ENCODE results near the gene DNHD1. TPM values are rescaled to one million over a fixed set of nuclear protein-coding genes. Genes with fewer than 3 reads are reported as not detected.
A peak's percentile ranks its signal among the peaks of the same experiment; 100 is the strongest.

Gene DNHD1
- total and polyA plus RNA-seq, 2 experiments from 2014 or later = 3.6 to 9.6 TPM

- peak; percentile 4 for ATAC-seq
Observed at GRCh38 chr11:6611092-6611962, 114.2 kb downstream of the DNHD1 start.

More at GRCh38 chr11:6611092-6611962, 114.2 kb downstream of the DNHD1 start:
- Histone ChIP-seq H3K27me3 (ENCODE audit: insufficient read depth) (no peaks in the 10 kb centered on the region), H2AFZ (no peak overlapping the region), H3K27ac (ENCODE audit: low read depth) (peak overlapping the region; percentile 69; the same call in 1 of the 2 replicates), H3K4me1 (ENCODE audit: insufficient read depth) (peaks cover 23% of the 10 kb centered on the region), H3K36me3 (ENCODE audit: insufficient read depth) (peaks cover 35% of the 10 kb centered on the region), H3K79me2 (replicated peaks; ENCODE audit: insufficient read depth) (peaks cover 24% of the 10 kb centered on the region), H3K9me2 (ENCODE audit: insufficient read depth) (no peaks in the 10 kb centered on the region), H4K20me1 (replicated peaks; ENCODE audit: insufficient read depth) (no peaks in the 10 kb centered on the region; the same call in 1 of the 2 replicates), H3K4me3 (peak overlapping the region; percentile 80), H3K4me2 (peak overlapping the region; percentile 92), H3F3A (replicated peaks; ENCODE audit: low read depth) (peaks cover 10% of the 10 kb centered on the region; the same call in 1 of the 2 replicates)
- H3K4me3 Mint-ChIP-seq = peak overlapping the region; percentile 87; the same call in 2 of the 3 replicates
- peak; percentile 38 for DNase-seq (ENCODE audit: low spot score)
- peak overlapping the region; percentile 73 for H3K27ac Mint-ChIP-seq
- peaks cover 15% of the 10 kb centered on the region for H3K4me1 Mint-ChIP-seq
- H3K36me3 Mint-ChIP-seq (ENCODE audit: low read depth) = peaks cover 49% of the 10 kb centered on the region
- H3K27me3 Mint-ChIP-seq (ENCODE audit: insufficient read depth, low read depth, poor library complexity) = peaks cover 20% of the 10 kb centered on the region
- no peaks in the 10 kb centered on the region for H3K9me3 Mint-ChIP-seq
- TF ChIP-seq ZNF114 (CRISPR knock-in tag; IDR thresholded peaks at IDR 0.05) (no peak), JUNB (IDR thresholded peaks at IDR 0.05; ENCODE audit: unreplicated experiment) (no peak), NANOG (IDR thresholded peaks at IDR 0.05; ENCODE audit: borderline replicate concordance) (no peak), STAT1 (IDR thresholded peaks at IDR 0.05; ENCODE audit: unreplicated experiment) (no peak), CREB1 (CRISPR knock-in tag; IDR thresholded peaks at IDR 0.05; ENCODE audit: low read depth) (no peak), REST (IDR thresholded peaks at IDR 0.05; ENCODE audit: unreplicated experiment) (no peak), ZNF331 (CRISPR knock-in tag; IDR thresholded peaks at IDR 0.05; ENCODE audit: low read depth) (no peak), ZNF462 (CRISPR knock-in tag; IDR thresholded peaks at IDR 0.05) (no peak), EZH2 (IDR thresholded peaks at IDR 0.05; ENCODE audit: low read depth, unreplicated experiment) (no peak), POLR2AphosphoS5 (IDR thresholded peaks at IDR 0.05; ENCODE audit: low read depth) (no peak), CTCF (conservative IDR thresholded peaks at IDR 0.05; ENCODE audit: low read depth in 2 of 2) (no peak), ETS1 (IDR thresholded peaks at IDR 0.05) (no peak), EZH2phosphoT487 (IDR thresholded peaks at IDR 0.05; ENCODE audit: unreplicated experiment) (no peak)
